HG02588 (cell line): Measurements from ENCODE around the gene DMD.
A peak's percentile ranks its signal among the peaks of the same experiment; 100 is the strongest.

ENCODE experiments used
- ATAC-seq: cut with Tn5 transposase; IDR thresholded peaks from one replicate; pipeline ENCODE4 v1.9.1; 2021; ENCODE audit warnings: mild to moderate bottlenecking, moderate library complexity; ENCODE audit not compliant: unreplicated experiment

The DMD gene

DNA sequence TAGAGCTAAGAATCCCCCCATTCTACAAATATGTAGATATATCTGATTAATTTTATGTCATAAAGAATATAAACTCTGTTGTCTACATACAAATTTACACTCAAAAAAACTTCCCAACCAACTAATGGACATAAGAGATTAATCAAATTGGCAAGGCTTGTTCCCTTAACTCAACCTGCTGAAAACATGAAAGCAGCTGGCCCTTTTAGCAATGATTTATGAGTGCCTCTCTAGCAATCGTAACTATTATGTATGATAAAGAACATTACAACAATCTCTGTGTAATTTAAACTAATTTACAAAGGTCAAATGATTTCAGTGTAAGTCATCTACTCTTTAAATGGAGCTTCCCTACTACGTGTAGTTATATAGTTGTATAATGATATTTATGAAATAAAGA lies 2056.4 kb downstream of the DMD start:
- no peak for ATAC-seq

DNA sequence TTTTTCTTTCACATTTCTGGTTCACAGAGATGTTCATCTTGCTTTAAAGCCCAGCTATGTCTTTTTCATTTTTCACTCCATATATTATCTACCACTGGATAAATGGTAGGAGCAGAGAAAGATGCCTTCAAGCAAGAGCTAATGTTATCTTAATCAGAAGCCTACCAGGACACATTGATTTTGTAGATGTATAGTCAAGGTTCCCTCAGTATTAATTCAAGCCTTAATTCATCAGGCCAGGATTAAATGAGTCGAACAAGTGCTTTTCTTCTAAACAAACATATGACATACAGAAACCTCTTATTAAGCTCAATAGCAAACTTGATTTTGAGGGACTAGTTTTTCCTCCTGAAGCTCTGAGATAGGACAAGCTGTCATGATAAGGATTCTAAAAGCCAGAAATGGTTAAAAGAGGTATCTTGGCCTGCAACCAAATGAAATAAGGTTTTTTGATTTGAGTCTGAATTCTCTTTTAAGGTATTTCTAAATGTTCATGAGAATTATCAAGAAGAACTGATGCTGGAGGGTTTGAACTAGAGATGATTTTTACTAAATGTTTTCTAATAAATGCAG lies 2057.8 kb downstream of the DMD start:
- no peak for ATAC-seq

DNA sequence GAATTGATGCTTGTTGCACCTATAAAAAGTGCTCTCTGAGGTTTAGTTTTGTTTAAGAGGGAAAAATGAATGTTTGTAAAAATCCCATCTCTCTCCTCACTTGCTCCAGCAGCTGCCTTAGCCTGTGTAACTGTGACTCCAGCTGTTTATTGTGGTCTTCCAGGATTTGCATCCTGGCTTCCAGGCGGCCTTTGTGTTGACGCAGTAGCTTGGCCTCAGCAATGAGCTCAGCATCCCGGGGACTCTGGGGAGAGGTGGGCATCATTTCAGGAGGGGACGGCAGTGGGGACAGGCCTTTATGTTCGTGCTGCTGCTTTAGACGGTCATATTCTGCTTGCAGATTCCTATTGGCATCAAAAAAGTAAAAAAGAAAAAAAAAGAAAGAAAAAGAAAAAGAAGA lies 2064.2 kb downstream of the DMD start:
- ATAC-seq: no peak

DNA sequence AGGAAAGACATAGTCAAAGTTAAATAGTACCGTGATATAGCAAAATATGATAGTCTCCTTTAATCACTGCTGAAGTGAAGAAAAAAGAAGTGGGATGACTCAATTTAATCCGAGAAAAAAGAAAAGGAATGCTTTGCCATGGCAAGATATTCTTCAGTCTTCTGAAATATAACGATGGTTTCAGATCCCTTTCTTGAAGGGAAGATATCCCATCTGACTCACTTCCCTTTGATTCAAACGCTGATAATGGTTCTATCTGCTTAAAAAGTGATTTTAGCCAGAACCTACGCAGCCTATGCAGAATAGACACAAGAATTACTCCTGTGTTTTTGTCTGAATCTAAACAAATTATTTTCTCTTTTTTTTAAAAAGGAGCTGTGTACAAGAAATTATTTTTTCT lies 2071.4 kb downstream of the DMD start:
- no peak for ATAC-seq

DNA sequence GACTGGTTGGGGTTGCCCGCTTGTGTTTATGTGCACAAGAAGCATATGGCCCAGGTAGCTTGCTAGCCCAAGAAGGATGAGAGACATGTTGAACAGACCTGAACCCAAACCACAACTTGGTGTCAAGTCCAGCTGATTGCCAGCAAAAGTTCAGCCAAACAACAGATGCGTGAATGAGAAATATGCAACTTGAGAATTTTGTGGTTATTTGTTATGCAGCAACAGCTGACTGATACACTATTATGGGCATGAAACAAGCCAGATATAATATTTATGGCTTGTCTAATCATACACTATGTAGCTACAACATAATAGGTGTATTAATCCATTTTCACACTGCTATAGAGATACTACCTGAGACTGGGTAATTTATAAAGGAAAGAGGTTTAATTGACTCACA lies 2073.2 kb downstream of the DMD start:
- ATAC-seq: no peak

DNA sequence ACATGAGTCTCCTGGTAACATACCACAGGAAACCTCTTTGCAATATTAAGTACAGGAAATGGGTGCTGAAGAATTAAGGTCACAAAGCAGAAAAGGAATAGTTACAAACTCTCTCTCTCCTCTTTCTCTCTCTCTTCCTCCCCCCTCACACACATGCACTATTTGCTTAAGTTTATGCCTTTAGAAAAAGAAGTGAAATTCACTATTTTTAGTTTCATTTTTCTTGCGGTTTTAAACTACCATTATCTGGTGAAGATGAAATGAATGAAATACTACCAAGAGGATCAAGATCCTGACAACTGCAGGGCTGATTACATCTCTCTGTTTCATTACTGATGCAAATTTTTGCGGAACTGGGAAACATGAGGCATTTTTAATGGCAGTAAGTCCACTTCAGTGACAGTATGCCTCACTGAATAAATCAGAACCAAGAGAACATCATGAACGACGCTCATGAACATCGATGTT lies 2075.2 kb downstream of the DMD start:
- peak; percentile 89 for ATAC-seq

DNA sequence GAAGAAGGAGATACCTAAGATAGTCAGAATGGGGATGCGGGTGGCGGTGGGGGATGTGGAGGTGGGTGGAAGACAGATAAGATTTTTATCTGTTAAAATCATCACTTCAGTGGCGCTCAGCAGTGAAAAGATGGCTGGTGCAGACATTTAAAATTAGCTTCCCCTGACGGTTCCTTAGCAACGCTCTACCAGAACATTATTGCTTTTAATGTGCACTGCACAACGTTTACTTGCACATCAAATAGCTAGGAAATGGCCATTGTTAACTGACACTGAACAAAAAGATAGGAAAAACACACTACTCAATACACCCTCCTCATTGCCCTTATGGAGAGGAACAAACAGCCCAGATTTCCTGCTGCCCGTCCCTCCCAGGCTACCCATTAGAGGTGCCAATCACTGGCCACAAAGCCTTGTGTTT lies 2078.5 kb downstream of the DMD start:
- no peak for ATAC-seq

DNA sequence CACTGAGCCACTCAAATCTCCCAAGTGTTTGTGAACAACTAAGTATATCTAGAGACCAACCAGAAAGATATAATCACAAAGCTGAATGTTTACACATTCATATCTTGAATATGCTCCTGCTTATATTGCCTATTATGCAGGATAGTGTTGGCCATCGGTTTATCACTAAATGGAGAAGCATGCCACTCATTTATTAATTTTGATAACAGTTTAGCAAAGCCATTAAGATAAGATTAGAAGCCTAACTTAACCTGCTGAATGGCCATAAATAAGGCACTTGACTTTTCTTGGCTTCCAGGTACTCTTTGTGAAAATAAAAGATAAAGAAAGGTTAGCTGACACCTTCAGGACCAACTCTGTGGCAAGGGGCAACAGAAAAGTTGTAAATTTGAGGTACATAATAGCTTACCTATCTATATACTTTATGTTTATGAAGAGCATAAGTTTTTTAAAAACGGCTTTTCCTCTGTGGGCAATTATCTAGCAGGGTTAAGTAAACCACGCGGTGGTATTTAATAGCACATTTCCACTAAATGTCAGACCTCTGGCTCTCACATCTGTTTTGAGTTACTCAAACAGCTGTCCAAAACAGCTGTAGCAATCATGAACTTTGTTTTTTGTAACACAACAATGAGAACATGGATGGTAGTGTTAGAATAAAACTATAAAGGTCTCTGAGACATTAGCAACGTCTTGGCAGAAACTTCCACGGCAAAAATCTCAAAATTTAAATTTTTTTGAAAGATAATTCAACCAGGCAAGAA lies 2080.7 kb downstream of the DMD start:
- no peak for ATAC-seq

DNA sequence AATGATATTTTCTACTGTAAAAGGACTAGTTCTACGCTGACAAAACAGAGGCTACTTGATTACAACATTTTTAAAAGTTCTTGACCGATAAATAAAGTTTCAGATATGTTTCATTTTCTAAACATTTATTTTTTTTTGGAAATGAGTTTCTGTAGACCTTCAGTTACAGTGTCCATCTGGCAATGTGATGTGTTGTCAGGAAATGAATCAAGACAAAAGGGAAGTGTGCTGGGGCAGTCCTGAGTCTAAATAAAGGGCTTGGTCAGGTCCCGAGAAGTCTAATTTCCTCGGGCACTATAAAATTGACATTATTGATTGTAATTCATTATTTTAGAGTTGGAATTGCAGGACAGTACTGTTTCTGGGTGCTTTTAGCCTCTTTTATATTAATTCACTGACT lies 2082.5 kb downstream of the DMD start:
- no peak for ATAC-seq

DNA sequence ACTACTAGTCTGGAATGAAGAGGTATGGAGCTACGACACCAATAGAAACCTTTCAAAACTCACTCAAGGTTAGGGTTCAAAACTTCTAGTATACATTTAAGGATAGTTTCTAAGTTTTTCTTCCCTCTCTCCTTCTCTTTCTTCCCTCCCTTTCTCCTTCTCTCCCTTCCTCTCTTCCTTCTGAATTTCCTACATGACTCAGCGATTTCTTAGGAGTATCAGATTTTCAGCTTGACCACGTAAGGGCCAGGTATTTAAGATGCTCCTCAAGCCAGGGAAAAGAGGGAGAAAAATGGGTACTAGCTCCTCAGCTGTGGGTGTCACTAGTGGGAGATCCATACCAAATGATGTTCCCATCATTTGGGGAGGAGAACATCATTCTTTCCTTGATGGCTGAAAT lies 2083.6 kb downstream of the DMD start:
- ATAC-seq: no peak

DNA sequence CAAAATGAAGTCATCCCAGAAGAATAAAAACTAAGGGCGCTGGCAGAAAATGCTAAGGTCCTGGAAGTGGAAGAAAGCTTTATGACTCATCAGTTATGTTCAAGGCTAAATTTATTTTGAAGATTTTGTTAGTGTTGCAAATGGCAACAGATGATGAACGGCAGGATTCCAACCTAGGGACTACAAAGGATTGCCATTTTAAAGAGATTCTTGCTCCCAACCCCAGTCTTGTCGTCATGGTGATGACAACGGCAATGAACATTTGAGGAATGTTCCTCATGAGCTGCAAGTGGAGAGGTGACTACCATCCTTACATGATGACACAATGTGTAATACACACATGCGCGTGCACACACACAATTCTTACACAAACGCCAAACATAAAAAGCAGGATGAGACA lies 2085.1 kb downstream of the DMD start:
- ATAC-seq: no peak

DNA sequence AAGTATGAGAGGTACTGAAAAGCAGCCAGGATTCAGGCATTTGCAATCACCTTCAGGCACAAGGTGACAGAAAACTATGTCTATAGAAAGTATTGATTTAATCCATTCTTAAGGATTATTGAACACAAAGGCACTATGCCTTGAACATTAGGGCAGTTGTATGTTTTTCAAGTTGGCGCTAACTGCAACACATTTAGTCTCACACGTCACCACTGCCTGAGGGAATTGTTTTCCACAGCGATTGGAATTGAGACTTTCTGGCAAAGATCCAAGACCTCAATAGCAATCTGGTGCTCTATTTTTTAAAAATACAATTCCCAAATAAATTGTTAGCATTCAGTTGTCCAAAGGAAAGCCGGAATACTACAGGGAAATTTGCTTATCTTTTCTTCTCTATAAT lies 2086.8 kb downstream of the DMD start:
- no peak for ATAC-seq

DNA sequence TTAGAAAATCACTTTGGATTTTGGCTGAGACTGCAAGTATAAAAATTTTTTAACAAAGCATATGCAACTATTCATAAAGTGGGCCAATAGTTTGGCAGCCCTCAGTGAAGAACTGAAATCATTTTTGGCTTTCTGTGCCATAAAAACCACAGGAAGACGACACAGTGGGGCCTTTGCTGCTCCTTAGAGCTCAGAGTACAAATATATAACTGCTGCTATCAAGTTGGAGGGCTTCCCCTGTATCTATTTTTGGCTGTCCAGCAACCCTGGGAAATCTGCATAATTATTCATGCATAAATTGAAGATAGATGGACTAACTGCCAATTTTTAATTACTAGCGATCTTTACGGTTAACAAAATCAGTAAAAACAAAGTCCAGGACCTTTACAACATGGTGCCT lies 2088.0 kb downstream of the DMD start:
- no peak for ATAC-seq

DNA sequence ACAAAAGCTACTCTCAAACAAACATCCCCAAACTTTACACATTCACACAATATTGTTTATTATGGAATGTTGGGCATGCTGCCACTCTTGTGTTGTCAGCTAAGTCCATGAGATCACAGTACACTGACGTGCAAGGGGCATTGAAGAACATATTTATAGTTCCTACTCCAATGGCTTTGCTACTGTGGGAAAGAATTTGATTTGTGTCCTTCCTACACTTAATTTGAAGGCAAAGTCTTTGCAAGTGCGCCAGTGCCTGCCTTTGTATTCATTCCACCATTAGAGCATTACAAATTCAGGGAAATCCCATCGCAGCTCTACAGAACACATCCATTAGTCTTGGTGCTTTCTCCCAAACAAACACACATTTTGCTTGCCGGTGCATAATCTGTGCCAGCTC lies 2094.1 kb downstream of the DMD start:
- ATAC-seq: no peak

DNA sequence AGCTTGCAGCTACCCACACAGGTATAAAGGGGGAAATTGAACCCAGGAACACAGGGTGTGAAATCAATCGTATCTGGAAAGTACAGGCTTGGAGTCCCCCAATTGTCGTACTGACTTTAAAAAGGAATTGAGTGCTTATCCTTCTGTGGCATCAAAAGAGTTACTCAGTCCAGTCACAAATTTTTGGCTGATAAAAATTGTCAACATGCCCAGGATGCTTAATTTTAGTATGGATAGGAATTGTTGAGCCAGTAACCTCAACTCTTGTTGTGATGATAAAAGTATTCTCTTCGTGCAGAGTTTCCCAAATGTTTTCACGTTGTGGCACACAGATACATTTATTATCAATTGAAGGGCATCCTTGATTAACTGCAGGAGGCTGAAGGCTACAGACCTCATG lies 2096.0 kb downstream of the DMD start:
- ATAC-seq: no peak

DNA sequence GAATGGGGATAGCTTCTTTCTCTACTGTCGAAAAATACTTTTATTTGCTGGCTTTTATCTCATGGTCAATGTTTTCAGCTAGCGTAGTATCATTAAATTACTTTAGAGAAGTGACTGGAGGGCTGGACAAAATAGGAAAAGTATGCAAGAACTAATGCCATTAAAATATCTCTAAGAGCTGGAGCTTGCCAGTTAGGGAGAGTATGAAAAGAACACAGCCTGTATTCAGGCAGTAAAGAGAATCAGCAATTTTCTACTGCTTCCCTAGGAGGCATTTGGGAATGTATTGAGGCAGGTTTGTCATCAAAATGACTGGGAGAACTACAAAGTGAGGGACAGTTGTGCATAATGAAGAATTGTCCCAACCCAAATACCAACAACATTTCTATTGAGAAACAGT lies 2096.5 kb downstream of the DMD start:
- no peak for ATAC-seq

DNA sequence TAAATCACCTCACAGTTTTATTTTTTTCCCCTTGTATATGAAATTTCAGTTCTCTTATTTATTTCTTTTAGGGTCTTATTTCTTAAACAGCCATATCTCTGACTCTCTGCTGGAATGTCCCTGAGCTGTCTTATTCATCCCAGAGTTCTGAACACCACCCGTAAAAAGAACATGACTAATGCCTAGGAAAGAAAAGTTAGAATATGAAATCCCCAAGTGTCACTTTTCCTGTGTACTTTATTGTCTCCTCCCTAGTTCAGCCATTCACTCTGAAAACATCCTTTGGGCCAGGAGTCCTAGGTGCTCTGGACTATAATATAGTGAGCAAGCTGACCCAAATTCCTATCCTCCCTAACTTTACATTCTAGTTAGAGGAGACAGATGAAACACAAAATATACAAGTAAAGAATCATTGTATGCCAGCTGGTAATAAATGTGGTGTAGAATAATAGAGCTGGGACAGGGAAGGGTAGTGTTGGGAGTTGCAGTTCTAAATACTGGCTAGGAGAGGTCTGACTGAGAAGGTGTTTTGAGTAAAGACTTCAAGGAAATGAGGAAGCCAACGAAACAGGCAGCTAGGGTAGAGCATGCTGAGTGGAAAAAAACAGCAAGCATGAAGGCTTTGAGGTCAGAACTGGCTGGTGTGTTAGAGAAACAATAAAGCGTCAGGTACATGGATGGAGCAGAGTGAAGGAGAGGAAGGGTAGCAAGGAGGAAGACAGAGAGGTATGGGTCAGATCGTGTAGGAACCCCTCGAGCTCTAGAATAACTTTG lies 2098.9 kb downstream of the DMD start:
- ATAC-seq: no peak

DNA sequence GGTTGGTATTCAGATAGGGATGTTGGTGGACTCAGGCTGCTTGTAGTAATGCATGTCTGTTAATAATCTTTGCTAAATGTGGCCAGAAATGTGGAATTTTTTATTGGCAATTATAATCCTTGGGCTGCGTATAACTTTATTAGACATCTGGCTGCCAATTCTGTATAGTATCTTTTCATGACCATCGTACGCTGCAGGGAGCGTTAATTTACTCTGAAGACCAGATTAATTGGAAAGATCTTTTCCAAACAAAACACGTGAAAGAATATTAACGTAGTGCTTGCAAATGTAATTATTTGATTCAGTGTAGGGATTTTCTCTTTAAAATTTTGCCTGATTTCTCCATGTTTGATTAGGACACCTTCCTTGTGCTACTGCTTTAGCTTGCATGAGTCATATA lies 2100.7 kb downstream of the DMD start:
- no peak for ATAC-seq

DNA sequence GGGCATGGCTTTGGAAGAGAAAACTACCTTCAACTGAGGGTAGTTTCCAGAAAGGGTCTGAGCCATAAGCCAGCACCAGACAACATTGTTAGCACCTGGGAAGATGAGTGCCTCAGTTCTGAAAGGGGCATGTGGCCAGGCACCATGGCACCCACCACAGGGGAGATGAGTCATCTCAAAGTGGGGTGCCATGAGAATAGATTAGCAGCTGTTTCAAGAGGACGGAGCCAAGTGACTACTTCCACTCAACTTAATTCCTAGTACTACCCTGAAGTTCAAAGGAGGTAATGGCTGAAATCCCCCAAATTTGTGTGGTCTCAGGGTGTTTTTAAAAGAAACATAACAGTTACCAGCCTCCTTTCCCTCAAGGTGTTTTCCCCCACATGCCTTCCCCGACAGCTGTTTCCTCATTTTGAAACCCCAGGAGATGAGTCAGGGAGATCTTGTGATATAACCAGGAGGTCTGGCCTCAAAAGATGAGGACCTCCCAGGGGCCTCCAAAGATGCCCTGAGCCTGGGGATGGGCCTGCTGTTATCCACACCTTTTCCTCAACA lies 2111.7 kb downstream of the DMD start:
- peak; percentile 87 for ATAC-seq

DNA sequence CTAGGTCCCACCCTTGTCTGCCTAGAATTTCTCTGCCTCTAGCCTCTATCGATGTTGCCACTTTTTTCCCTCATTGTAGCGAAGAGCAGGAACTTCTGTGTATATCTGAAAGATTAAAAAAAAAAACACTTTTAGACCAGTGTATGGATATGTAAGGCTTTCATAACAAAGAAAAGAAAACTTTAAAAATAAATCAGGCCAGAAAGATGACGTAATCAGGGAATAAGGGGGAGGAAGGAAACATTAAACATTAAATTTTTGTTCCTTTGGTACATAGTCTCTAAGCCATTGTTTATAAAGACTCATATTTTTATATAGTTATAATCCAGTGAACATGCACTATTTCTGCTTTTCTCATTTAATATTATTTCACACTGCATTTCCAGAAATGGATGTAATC lies 2113.3 kb downstream of the DMD start:
- no peak for ATAC-seq

DNA sequence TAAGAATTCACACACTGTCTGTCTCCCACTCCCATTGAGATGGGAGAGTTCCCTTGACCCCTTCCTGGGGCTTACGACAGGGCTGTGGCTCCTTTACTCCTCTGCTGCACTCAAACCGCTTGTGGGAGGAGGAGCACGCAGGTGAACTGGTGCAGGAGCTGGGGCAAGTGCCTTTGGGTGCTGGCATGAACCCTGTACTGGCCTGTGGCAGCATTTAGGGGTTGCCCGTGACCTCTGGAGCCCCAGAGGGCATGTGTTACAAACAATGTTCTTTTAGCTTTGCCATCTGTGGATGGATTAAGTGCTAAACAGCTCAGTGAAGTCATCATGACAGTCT lies 2117.7 kb downstream of the DMD start:
- ATAC-seq: no peak
